ENCODE results near the gene KDSR.
A peak's percentile ranks its signal among the peaks of the same experiment; 100 is the strongest.

Gene KDSR

GRCh38 chr18:63367053-63367953, at the start of gene KDSR:
KDSR (minus strand) TSS chr18:63367206; CDS start chr18:63367118, 88 bp downstream.
- peak; percentile 81 to 82 for DNase-seq (ENCODE audit: low read depth in 2 of 2)

GRCh38 chr18:63412953-63413352, 45.9 kb upstream of the KDSR start:
- DNase-seq (ENCODE audit: low read depth in 2 of 2) = no peak

- no peak for DNase-seq (ENCODE audit: low read depth in 2 of 2)
Measured at GRCh38 chr18:63410792-63411191, 43.8 kb upstream of the KDSR start.

GRCh38 chr18:63409301-63409700, 42.3 kb upstream of the KDSR start:
- DNase-seq (ENCODE audit: low read depth in 2 of 2) = no peak

GRCh38 chr18:63407734-63408133, 40.7 kb upstream of the KDSR start:
- DNase-seq (ENCODE audit: low read depth in 2 of 2) = no peak

GRCh38 chr18:63405986-63406385, 39.0 kb upstream of the KDSR start:
- DNase-seq (ENCODE audit: low read depth in 2 of 2) = no peak

- DNase-seq (ENCODE audit: low read depth in 2 of 2) = no peak
Measured at GRCh38 chr18:63402246-63403162, 35.5 kb upstream of the KDSR start.

GRCh38 chr18:63399300-63399699, 32.3 kb upstream of the KDSR start:
- DNase-seq (ENCODE audit: low read depth in 2 of 2) = no peak

GRCh38 chr18:63397349-63397748, 30.3 kb upstream of the KDSR start:
- DNase-seq (ENCODE audit: low read depth in 2 of 2) = no peak

- DNase-seq (ENCODE audit: low read depth in 2 of 2) = no peak
Measured at GRCh38 chr18:63395503-63395902, 28.5 kb upstream of the KDSR start.

- no peak for DNase-seq (ENCODE audit: low read depth in 2 of 2)
Measured at GRCh38 chr18:63394954-63395353, 27.9 kb upstream of the KDSR start.

- no peak for DNase-seq (ENCODE audit: low read depth in 2 of 2)
Measured at GRCh38 chr18:63387861-63388260, 20.9 kb upstream of the KDSR start.

- no peak for DNase-seq (ENCODE audit: low read depth in 2 of 2)
Measured at GRCh38 chr18:63382843-63383242, 15.8 kb upstream of the KDSR start.

- no peak for DNase-seq (ENCODE audit: low read depth in 2 of 2)
Measured at GRCh38 chr18:63379639-63379962, 12.6 kb upstream of the KDSR start.

- no peak for DNase-seq (ENCODE audit: low read depth in 2 of 2)
Measured at GRCh38 chr18:63378919-63379638, 12.1 kb upstream of the KDSR start.

- no peak for DNase-seq (ENCODE audit: low read depth in 2 of 2)
Measured at GRCh38 chr18:63377275-63377980, 10.4 kb upstream of the KDSR start.

- no peak for DNase-seq (ENCODE audit: low read depth in 2 of 2)
Measured at GRCh38 chr18:63376538-63376937, 9.5 kb upstream of the KDSR start.

- no peak for DNase-seq (ENCODE audit: low read depth in 2 of 2)
Measured at GRCh38 chr18:63374540-63374939, 7.5 kb upstream of the KDSR start.

- DNase-seq (ENCODE audit: low read depth in 2 of 2) = no peak
Measured at GRCh38 chr18:63373161-63373560, 6.2 kb upstream of the KDSR start.

GRCh38 chr18:63368611-63369010, 1.6 kb upstream of the KDSR start:
- DNase-seq (ENCODE audit: low read depth in 2 of 2) = no peak
